ENCODE results near the gene SGCD.

- TF ChIP-seq RAD21 (IDR thresholded peaks at IDR 0.05; ENCODE audit: low read depth) (no peak), TCF7L2 (IDR thresholded peaks at IDR 0.05; ENCODE audit: borderline replicate concordance, extremely low read depth, insufficient read depth, insufficient read length) (no peak), POLR2A (IDR thresholded peaks at IDR 0.05; ENCODE audit: borderline replicate concordance, extremely low read depth, insufficient read depth, insufficient read length) (no peak), CTCF (IDR thresholded peaks at IDR 0.05 in 2 of 3, conservative IDR thresholded peaks at IDR 0.05 in 1 of 3; ENCODE audit: borderline replicate concordance in 1 of 3, insufficient read depth in 1 of 3, low read depth in 2 of 3, low read length in 2 of 3) (no peak), POLR2AphosphoS5 (IDR thresholded peaks at IDR 0.05; ENCODE audit: low read depth, low read length) (no peak), EZH2 (IDR thresholded peaks at IDR 0.05) (no peak), SP1 (IDR thresholded peaks at IDR 0.05; ENCODE audit: low read depth) (no peak), MAX (IDR thresholded peaks at IDR 0.05) (no peak), EZH2phosphoT487 (IDR thresholded peaks at IDR 0.05; ENCODE audit: borderline replicate concordance) (no peak), ZNF274 (IDR thresholded peaks at IDR 0.05; ENCODE audit: low read depth, low read length) (no peak), YY1 (IDR thresholded peaks at IDR 0.05; ENCODE audit: extremely low read depth, insufficient replicate concordance, low read depth, low read length) (no peak), CEBPB (IDR thresholded peaks at IDR 0.05; ENCODE audit: low read depth) (no peak), EGR1 (IDR thresholded peaks at IDR 0.05; ENCODE audit: low read depth) (no peak)
Measured at GRCh38 chr5:156419661-156420060, 92.7 kb downstream of the SGCD start.

Measured in HCT116 (cell line).